ENCODE measurements around the gene ALDH18A1.
"Not testable (repeated sequence)": the region's sequence is repeated elsewhere in the genome, so short reads cannot be mapped to it uniquely, and the experiment has no call there.

Gene ALDH18A1

GRCh38 chr10:95648138-95648537 is 8.4 kb downstream of the ALDH18A1 start:
- FAIRE-seq = no peak

GRCh38 chr10:95646160-95646559 is 10.4 kb downstream of the ALDH18A1 start:
- no peak for FAIRE-seq

GRCh38 chr10:95644901-95645300 is 11.6 kb downstream of the ALDH18A1 start:
- no peak for FAIRE-seq

- FAIRE-seq = no peak
Measured at GRCh38 chr10:95640891-95641315, 15.6 kb downstream of the ALDH18A1 start.

- no peak for FAIRE-seq
Measured at GRCh38 chr10:95637911-95638310, 18.6 kb downstream of the ALDH18A1 start.

- no peak for FAIRE-seq
Measured at GRCh38 chr10:95637140-95637539, 19.4 kb downstream of the ALDH18A1 start.

- no peak for FAIRE-seq
Measured at GRCh38 chr10:95635319-95635733, 21.2 kb downstream of the ALDH18A1 start.

GRCh38 chr10:95628786-95629185 is 27.7 kb downstream of the ALDH18A1 start:
- FAIRE-seq = no peak

- no peak for FAIRE-seq
Measured at GRCh38 chr10:95626500-95626899, 30.0 kb downstream of the ALDH18A1 start.

GRCh38 chr10:95620415-95620814 is 36.1 kb downstream of the ALDH18A1 start:
- FAIRE-seq = not testable (repeated sequence)

- no peak for FAIRE-seq
Measured at GRCh38 chr10:95618101-95618500, 38.4 kb downstream of the ALDH18A1 start.

- no peak for FAIRE-seq
Measured at GRCh38 chr10:95616446-95616845, 40.1 kb downstream of the ALDH18A1 start.

GRCh38 chr10:95613330-95613729 is 43.2 kb downstream of the ALDH18A1 start:
- FAIRE-seq = no peak

GRCh38 chr10:95610727-95611126 is 45.8 kb downstream of the ALDH18A1 start:
- no peak for FAIRE-seq

GRCh38 chr10:95606922-95607321 is 49.6 kb downstream of the ALDH18A1 start:
- no peak for FAIRE-seq

- no peak for FAIRE-seq
Measured at GRCh38 chr10:95605163-95605562, 51.3 kb downstream of the ALDH18A1 start.

GRCh38 chr10:95604630-95605029 is 51.9 kb downstream of the ALDH18A1 start:
- FAIRE-seq = no peak

GRCh38 chr10:95602382-95602781 is 54.1 kb downstream of the ALDH18A1 start:
- no peak for FAIRE-seq

- FAIRE-seq = peak; percentile 85
Measured at GRCh38 chr10:95601116-95601719, 55.3 kb downstream of the ALDH18A1 start.

- no peak for FAIRE-seq
Measured at GRCh38 chr10:95600158-95600557, 56.4 kb downstream of the ALDH18A1 start.

- no peak for FAIRE-seq
Measured at GRCh38 chr10:95597788-95598187, 58.7 kb downstream of the ALDH18A1 start.

GRCh38 chr10:95588025-95588424 is 68.5 kb downstream of the ALDH18A1 start:
- FAIRE-seq = no peak

- FAIRE-seq = no peak
Measured at GRCh38 chr10:95579835-95580535, 76.5 kb downstream of the ALDH18A1 start.

- FAIRE-seq = no peak
Measured at GRCh38 chr10:95579292-95579691, 77.2 kb downstream of the ALDH18A1 start.

GRCh38 chr10:95578619-95579018 is 77.9 kb downstream of the ALDH18A1 start:
- FAIRE-seq = no peak
